H1 (cell line): ENCODE measurements around the gene NDUFB10. TPM values are rescaled to one million over a fixed set of nuclear protein-coding genes. Genes with fewer than 3 reads are reported as not detected.
A peak's percentile ranks its signal among the peaks of the same experiment; 100 is the strongest.

ENCODE experiments used
- CTCF ChIA-PET: fragments of 300-600 bp; sonication (Branson Sonifier 250); formaldehyde crosslinking; loops from one replicate; lab custom pipeline; 2021; ENCODE audit not compliant: partially characterized antibody; lab: Charles Lee
- POLR2A ChIA-PET: fragments of 300-600 bp; sonication (Branson Sonifier 250); formaldehyde crosslinking; loops from one replicate; lab custom pipeline; 2021; ENCODE audit warnings: inconsistent platforms; ENCODE audit not compliant: partially characterized antibody; lab: Charles Lee
- DNase-seq, 2 experiments: peaks; one replicate each; pipeline versions ENCODE4 v3.0.0 to v3.0.0-alpha.2; 2010 to 2022; ENCODE audit warnings: low spot score in 2 of 2, low read depth in 1 of 2, mixed read lengths in 1 of 2
- FAIRE-seq: peaks from 2 replicates; lab custom pipeline; 2011; peaks lifted over from hg19 to GRCh38; lab: Jason Lieb, UNC
- H2AFZ ChIP-seq: 2 replicates; pipeline ENCODE4 v1.8.1; 2012; ENCODE audit warnings: low read length, inconsistent platforms
- H2AK5ac ChIP-seq: 2 replicates; pipeline ENCODE4 v1.6.1; 2013; ENCODE audit warnings: low read depth, low read length
- H2BK120ac ChIP-seq: replicated peaks from 2 replicates; pipeline ENCODE3; 2013; ENCODE audit warnings: low read depth, low read length, inconsistent platforms
- H2BK12ac ChIP-seq: 2 replicates; pipeline ENCODE4 v1.6.1; 2013; ENCODE audit warnings: low read depth, low read length
- H2BK15ac ChIP-seq: 2 replicates; pipeline ENCODE4 v1.6.1; 2013; ENCODE audit warnings: low read length
- H2BK20ac ChIP-seq: 2 replicates; pipeline ENCODE4 v1.6.1; 2013; ENCODE audit warnings: low read length
- H2BK5ac ChIP-seq: 2 replicates; pipeline ENCODE4 v1.6.1; 2013; ENCODE audit warnings: low read depth, low read length
- H3K14ac ChIP-seq: 2 replicates; pipeline ENCODE4 v1.6.1; 2013; ENCODE audit warnings: inconsistent platforms; ENCODE audit not compliant: insufficient read length
- H3K18ac ChIP-seq: 2 replicates; pipeline ENCODE4 v1.6.1; 2013; ENCODE audit warnings: low read length; ENCODE audit errors: extremely low read depth
- H3K23ac ChIP-seq: 2 replicates; pipeline ENCODE4 v1.6.1; 2013; ENCODE audit warnings: inconsistent platforms; ENCODE audit not compliant: insufficient read length
- H3K23me2 ChIP-seq: 2 replicates; pipeline ENCODE4 v1.6.1; 2013; ENCODE audit warnings: low read depth, low read length
- H3K27ac ChIP-seq: 2 replicates; pipeline ENCODE4 v1.6.1; 2011; ENCODE audit warnings: low read depth, low read length, inconsistent platforms
- H3K27me3 ChIP-seq, 4 experiments: replicated peaks in 1 of 4; 1 replicate in 1 of 4; 2 replicates in 3 of 4; pipeline versions ENCODE4 v1.6.1 to v1.8.1; 2011 to 2013; ENCODE audit warnings: low read length in 3 of 4, mild to moderate bottlenecking in 3 of 4, inconsistent platforms in 2 of 4, mixed read lengths in 2 of 4, moderate library complexity in 1 of 4; ENCODE audit not compliant: control insufficient read depth in 3 of 4, insufficient read depth in 3 of 4; ENCODE audit errors: extremely low read depth in 1 of 4
- H3K36me3 ChIP-seq, 4 experiments: 2 replicates each; pipeline versions ENCODE4 v1.6.1 to v1.8.1; 2011 to 2013; ENCODE audit warnings: mild to moderate bottlenecking in 4 of 4, low read length in 3 of 4, moderate library complexity in 2 of 4, control low read depth in 1 of 4, inconsistent platforms in 1 of 4; ENCODE audit not compliant: insufficient read depth in 4 of 4, control insufficient read depth in 2 of 4
- H3K4ac ChIP-seq: replicated peaks from 2 replicates; pipeline ENCODE3; 2013; ENCODE audit warnings: low read length, low read depth, mixed read lengths, inconsistent platforms; ENCODE audit not compliant: insufficient read length
- H3K4me1 ChIP-seq, 4 experiments: replicated peaks in 1 of 4; 1 replicate in 1 of 4; 2 replicates in 3 of 4; pipeline versions ENCODE4 v1.6.1 to v1.8.1; 2011 to 2013; ENCODE audit warnings: low read length in 3 of 4, inconsistent platforms in 2 of 4, mixed read lengths in 1 of 4; ENCODE audit not compliant: insufficient read depth in 4 of 4, control insufficient read depth in 3 of 4
- H3K4me2 ChIP-seq, 2 experiments: 2 replicates each; pipeline versions ENCODE4 v1.6.1 to v1.8.1; 2011 to 2013; ENCODE audit warnings: low read depth in 2 of 2, low read length in 2 of 2, control low read depth in 1 of 2, inconsistent platforms in 1 of 2, mild to moderate bottlenecking in 1 of 2; ENCODE audit not compliant: insufficient read depth in 1 of 2
- H3K4me3 ChIP-seq, 4 experiments: fragments of 200-600, 300-600 bp in 1 of 4; sonication (generic), shearing (Covaris generic), sonication (Bioruptor Twin) in 1 of 4; 2 replicates each; pipeline versions ENCODE4 v1.5.1 to v1.8.1; 2011 to 2016; ENCODE audit warnings: low read length in 4 of 4, low read depth in 3 of 4, control low read depth in 2 of 4, inconsistent platforms in 2 of 4, mild to moderate bottlenecking in 2 of 4, mixed read lengths in 1 of 4, moderate library complexity in 1 of 4; ENCODE audit not compliant: insufficient read depth in 2 of 4; ENCODE audit errors: extremely low read depth in 1 of 4
- H3K56ac ChIP-seq: replicated peaks from 2 replicates; pipeline ENCODE3; 2013; ENCODE audit warnings: low read depth, mild to moderate bottlenecking, mixed read lengths, low read length, inconsistent platforms; ENCODE audit not compliant: insufficient read length
- H3K79me1 ChIP-seq: 2 replicates; pipeline ENCODE4 v1.6.1; 2013; ENCODE audit warnings: low read depth, low read length, control low read depth
- H3K79me2 ChIP-seq, 2 experiments: 2 replicates each; pipeline versions ENCODE4 v1.6.1 to v1.8.1; 2012 to 2013; ENCODE audit warnings: low read length in 2 of 2, mild to moderate bottlenecking in 2 of 2, inconsistent platforms in 1 of 2; ENCODE audit not compliant: insufficient read depth in 2 of 2, control insufficient read depth in 1 of 2
- H3K9ac ChIP-seq, 4 experiments: replicated peaks in 1 of 4; 1 replicate in 1 of 4; 2 replicates in 3 of 4; pipeline versions ENCODE4 v1.6.1 to v1.8.1; 2011 to 2013; ENCODE audit warnings: low read depth in 3 of 4, low read length in 3 of 4, control low read depth in 2 of 4, mild to moderate bottlenecking in 2 of 4, moderate library complexity in 2 of 4, inconsistent platforms in 1 of 4; ENCODE audit errors: extremely low read depth in 1 of 4
- H3K9me3 ChIP-seq, 2 experiments: 2 replicates each; pipeline versions ENCODE4 v1.6.1 to v1.8.1; 2012 to 2013; ENCODE audit warnings: mild to moderate bottlenecking in 2 of 2, moderate library complexity in 2 of 2, control low read depth in 1 of 2, inconsistent platforms in 1 of 2, low read depth in 1 of 2, low read length in 1 of 2, mixed read lengths in 1 of 2; ENCODE audit not compliant: insufficient read depth in 2 of 2
- H4K20me1 ChIP-seq, 2 experiments: replicated peaks in 1 of 2; 2 replicates each; pipeline versions ENCODE3 to v1.8.1; 2011 to 2013; ENCODE audit warnings: inconsistent platforms in 2 of 2, low read length in 2 of 2, mild to moderate bottlenecking in 1 of 2; ENCODE audit not compliant: insufficient read depth in 2 of 2, control insufficient read depth in 1 of 2
- H4K5ac ChIP-seq: 2 replicates; pipeline ENCODE4 v1.6.1; 2013; ENCODE audit warnings: low read length, low read depth, mixed read lengths, inconsistent platforms; ENCODE audit not compliant: insufficient read length
- H4K8ac ChIP-seq: 2 replicates; pipeline ENCODE4 v1.8.0; 2013; ENCODE audit warnings: mild to moderate bottlenecking, moderate library complexity, low read length, inconsistent platforms; ENCODE audit not compliant: insufficient read depth; ENCODE audit errors: extremely low read depth
- H4K91ac ChIP-seq: replicated peaks from 2 replicates; pipeline ENCODE3; 2013; ENCODE audit warnings: low read length, mixed read lengths, inconsistent platforms; ENCODE audit not compliant: insufficient read length
- ATF2 ChIP-seq: IDR thresholded peaks from 2 replicates; pipeline ENCODE4 v1.6.1; 2012; ENCODE audit warnings: low read length, inconsistent platforms
- BCL11A ChIP-seq, 2 experiments: IDR thresholded peaks; one replicate each; pipeline ENCODE4 v1.6.1; 2011; ENCODE audit warnings: low read depth in 2 of 2, low read length in 2 of 2, mild to moderate bottlenecking in 2 of 2
- CREB1 ChIP-seq: IDR thresholded peaks from 2 replicates; pipeline ENCODE4 v1.6.1; 2012; ENCODE audit warnings: inconsistent platforms
- POU5F1 ChIP-seq: IDR thresholded peaks from 2 replicates; pipeline ENCODE4 v1.6.1; 2011; ENCODE audit warnings: low read depth, mild to moderate bottlenecking, low read length, moderate library complexity
- TAF7 ChIP-seq: optimal IDR thresholded peaks from 2 replicates; pipeline ENCODE3; 2011; ENCODE audit warnings: low read depth, mild to moderate bottlenecking, inconsistent platforms, low read length, moderate library complexity, borderline replicate concordance
- WGBS, 2 experiments: shearing (Covaris generic) in 1 of 2; methylation state at CpG; one replicate each; pipeline versions ENCODE4 v1.1.6 to v1.1.7; 2013 to 2015; ENCODE audit warnings: low lambda C conversion rate in 2 of 2, mixed read lengths in 2 of 2, inconsistent platforms in 1 of 2, low coverage in 1 of 2, missing lambda C conversion rate in 1 of 2; ENCODE audit not compliant: insufficient replicate concordance in 2 of 2, insufficient coverage in 1 of 2, insufficient read length in 1 of 2; ENCODE audit errors: extremely low coverage in 1 of 2, missing lambda C conversion rate in 1 of 2; 5-methylcytosine and 5-hydroxymethylcytosine counted together
- long read RNA-seq, 2 experiments: library from RNA in 1 of 2; library from capped mRNA in 1 of 2; stranded (forward); transcript quantifications; one replicate each; pipeline ENCODE4 v2.0.0, GENCODE V29; 2021; ENCODE audit warnings: inconsistent platforms in 1 of 2
- polyA minus RNA-seq, 3 experiments: library from RNA; depleted of rRNA, polyadenylated mRNA; stranded (reverse); fragments of >200 nt; gene quantifications; 1 replicate in 2 of 3; 2 replicates in 1 of 3; pipeline ENCODE4 v1.2.3, GENCODE V29; 2011
- polyA plus RNA-seq, 7 experiments: library from polyadenylated mRNA; depleted of rRNA in 3 of 7; stranded (reverse) in 5 of 7; unstranded in 2 of 7; fragments of >200 nt in 5 of 7; fragments of 200-250 nt in 2 of 7; gene quantifications; 1 replicate in 5 of 7; 2 replicates in 1 of 7; 4 replicates in 1 of 7; pipeline versions ENCODE4 v1.2.1 to v1.2.3, GENCODE V29; 2011 to 2013; ENCODE audit warnings: missing spikeins in 2 of 7, mixed read lengths in 2 of 7
- total RNA-seq: library from RNA; stranded (reverse); fragmentation: NEBNext Ultra II Directional; extraction: Animal tissue kit (Norgen Biotek cat#: 25700); gene quantifications from 2 replicates; pipeline ENCODE4 v1.2.1, GENCODE V29; 2021

Gene NDUFB10
- total RNA-seq = 183 and 197 TPM in 2 replicates
- 194 and 243 TPM in 2 replicates for polyA plus RNA-seq (2011; rRNA removed)
- 282 TPM for polyA plus RNA-seq (2011; cell fraction: cytosol; rRNA removed)
- 327 TPM for polyA plus RNA-seq (2011; cell fraction: nucleus; rRNA removed)
- 205 to 282 TPM (median 263 TPM) in 4 replicates for polyA plus RNA-seq (2012, experiment 1 of 2)
- polyA plus RNA-seq (2012, experiment 2 of 2) = 290 TPM
- polyA plus RNA-seq (2013, experiment 1 of 2) = 222 TPM
- polyA plus RNA-seq (2013, experiment 2 of 2) = 218 TPM
- polyA minus RNA-seq (2011; rRNA and poly(A)+ RNA removed) = 58.5 and 93.0 TPM in 2 replicates
- polyA minus RNA-seq (2011; cell fraction: cytosol; rRNA and poly(A)+ RNA removed) = 204 TPM
- 64.0 TPM for polyA minus RNA-seq (2011; cell fraction: nucleus; rRNA and poly(A)+ RNA removed)
- long read RNA-seq, experiment 1, transcript NDUFB10-201 (4 exons, 705 nt) = major isoform, 83 of 146 reads
- long read RNA-seq, experiment 1, transcript NDUFB10-202 (3 exons, 830 nt) = minor isoform, 25 of 146 reads
- long read RNA-seq, experiment 1, transcript NDUFB10-204 (4 exons, 628 nt) = minor isoform, 5 of 146 reads
- long read RNA-seq, experiment 1, partial matches to known transcripts = 22 of 146 reads
- long read RNA-seq, experiment 1, other reads (novel, unspliced or antisense) = 8 of 146 reads
- long read RNA-seq, experiment 2, partial matches to known transcripts = 0 of 6 reads
- long read RNA-seq, experiment 2, other reads (novel, unspliced or antisense) = 1 of 6 reads

- peak within 1 kb of the TSS; percentile 70 to 87 (median 86) for H3K9ac ChIP-seq
- FAIRE-seq = no peak
- H3K4me2 ChIP-seq = peak within 1 kb of the TSS; percentile 62 to 99
- peak within 1 kb of the TSS; percentile 96 for H4K5ac ChIP-seq
- DNase-seq = peak; percentile 76 to 96
- peaks cover 4% of the 10 kb centered on the region for H3K79me1 ChIP-seq
- peak within 1 kb of the TSS; percentile 72; the same call in 1 of the 2 replicates for H2BK15ac ChIP-seq
- CTCF ChIA-PET = interaction anchor here (1.3 to 2.2 kb wide), 4 partner anchors 11 to 93 kb away, joined by 3 to 8 read pairs (median 6); partner anchors contain the start of gene TBL3
- peak within 1 kb of the TSS; percentile 95 for H3K56ac ChIP-seq
- POLR2A ChIA-PET = interaction anchor here (0.7 to 19.8 kb wide), 10 partner anchors 6 to 195 kb away, joined by 3 to 736 read pairs (median 10); partner anchors contain the start of genes FAHD1, GFER, HAGH and MSRB1
- H3K27me3 ChIP-seq = peaks cover 0 to 2% (median 0%) of the 10 kb centered on the region in 4 experiments; a peak in 3 of 7 replicates
- WGBS, 2 experiments = 2% methylated on average over 49 of the region's 79 CpGs; no CpG with 5 or more reads in 1 of the 2 experiments
- H4K20me1 ChIP-seq = peaks cover 10 to 17% of the 10 kb centered on the region in 2 experiments
- H3K18ac ChIP-seq = peak within 1 kb of the TSS; percentile 98
- H3K27ac ChIP-seq = peak within 1 kb of the TSS; percentile 55
- peak within 1 kb of the TSS; percentile 16; the same call in 1 of the 2 replicates for H4K8ac ChIP-seq
- H2BK120ac ChIP-seq = no peak within 1 kb of the TSS
- no peak within 1 kb of the TSS for H3K23ac ChIP-seq
- peak within 1 kb of the TSS; percentile 76 for H3K4ac ChIP-seq
- peak within 1 kb of the TSS; percentile 31; the same call in 1 of the 2 replicates for H2AFZ ChIP-seq
- no peak within 1 kb of the TSS for H3K14ac ChIP-seq
- H2BK12ac ChIP-seq = peak within 1 kb of the TSS; percentile 50; the same call in 1 of the 2 replicates
- H2BK20ac ChIP-seq = no peak within 1 kb of the TSS
- peak within 1 kb of the TSS; percentile 76 for H4K91ac ChIP-seq
- peaks cover 17 to 34% (median 28%) of the 10 kb centered on the region in 4 experiments for H3K36me3 ChIP-seq
- H3K4me3 ChIP-seq = peak within 1 kb of the TSS; percentile 78 to 93 (median 86)
- peaks cover 14% of the 10 kb centered on the region for H3K23me2 ChIP-seq
- peaks cover 0 to 16% (median under 1%) of the 10 kb centered on the region in 4 experiments; a peak in 4 of 7 replicates for H3K4me1 ChIP-seq
- H3K9me3 ChIP-seq = no peaks in the 10 kb centered on the region
- H2AK5ac ChIP-seq = 0 out of 2 replicates have a peak within 1 kb of the TSS, but pooled peaks have one; percentile 10
- H2BK5ac ChIP-seq = peak within 1 kb of the TSS; percentile 73; the same call in 1 of the 2 replicates
- peaks cover 10 to 27% of the 10 kb centered on the region in 2 experiments for H3K79me2 ChIP-seq
- TF ChIP-seq POU5F1 (no peak), CREB1 (peak; percentile 60; the same call in 1 of the 2 replicates), TAF7 (peak; percentile 60), ATF2 (no peak), BCL11A (IDR thresholded peaks at IDR 0.05; ENCODE audit: low read depth in 2 of 2, low read length in 2 of 2) (no peak)
Measured at GRCh38 chr16:1959269-1960039, at the start of gene NDUFB10. NDUFB10 (plus strand) TSS chr16:1959538; CDS start chr16:1959625, 87 bp downstream.
